GM19467 (cell line): Measurements from ENCODE around the gene ZNF652.
"Not testable (repeated sequence)": the region's sequence is repeated elsewhere in the genome, so short reads cannot be mapped to it uniquely, and the experiment has no call there.

Source experiments
- ATAC-seq: cut with Tn5 transposase; IDR thresholded peaks from one replicate; pipeline ENCODE4 v1.9.1; 2021; ENCODE audit warnings: mild to moderate bottlenecking, moderate library complexity; ENCODE audit not compliant: unreplicated experiment

ZNF652 gene

DNA sequence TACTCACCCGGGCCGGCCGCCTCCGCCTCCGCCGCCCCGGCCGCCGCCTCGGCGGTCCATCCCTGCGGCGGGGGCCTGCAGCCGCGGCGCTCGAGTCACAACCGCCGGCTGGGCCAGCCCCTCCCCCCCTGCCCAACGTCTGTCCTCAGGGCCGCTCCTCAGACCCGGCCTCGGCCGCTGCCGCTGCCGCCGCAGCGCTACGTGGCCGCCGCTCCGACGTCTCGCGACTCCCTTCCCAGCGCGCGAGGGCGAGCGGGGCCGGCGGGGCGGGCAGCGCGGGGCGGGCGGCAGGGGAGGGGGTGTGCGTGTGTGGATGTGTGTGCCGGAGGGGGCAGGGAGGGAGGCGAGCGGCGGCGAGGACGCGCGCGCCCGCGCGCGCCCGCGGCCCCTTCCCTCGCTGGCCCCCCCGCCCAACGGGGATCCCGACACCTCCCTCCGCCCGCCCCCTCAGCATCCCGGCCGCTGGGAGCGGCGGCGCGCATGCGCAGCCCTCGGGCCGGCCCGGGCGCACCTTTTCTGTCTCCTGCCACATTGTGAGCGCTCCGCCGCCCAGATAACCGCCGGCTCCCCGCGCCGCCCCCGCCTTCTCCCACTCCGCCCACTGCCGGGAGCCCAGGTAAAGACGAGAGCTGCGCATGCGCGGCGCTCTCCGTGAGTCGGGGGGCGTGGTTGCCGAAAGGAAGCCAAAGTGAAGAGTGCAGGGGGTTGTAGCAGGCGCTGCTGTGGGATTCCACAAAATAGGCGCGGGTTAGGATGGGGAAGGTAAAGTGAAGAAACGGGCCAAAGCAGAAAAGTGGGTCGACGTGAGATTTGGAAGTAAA, at the start of gene ZNF652:
TSS of gene ZNF652 (minus strand) at position 349 of the 821 bp plus-strand sequence. CDS start 44,525 bp downstream, outside the sequence.
- ATAC-seq: peak; percentile 59

- ATAC-seq: no peak
These were observed 47.0 kb upstream of the ZNF652 start for GRCh38 chr17:49409066-49409465.

GRCh38 chr17:49407981-49408501, 46.0 kb upstream of the ZNF652 start:
- no peak for ATAC-seq

DNA sequence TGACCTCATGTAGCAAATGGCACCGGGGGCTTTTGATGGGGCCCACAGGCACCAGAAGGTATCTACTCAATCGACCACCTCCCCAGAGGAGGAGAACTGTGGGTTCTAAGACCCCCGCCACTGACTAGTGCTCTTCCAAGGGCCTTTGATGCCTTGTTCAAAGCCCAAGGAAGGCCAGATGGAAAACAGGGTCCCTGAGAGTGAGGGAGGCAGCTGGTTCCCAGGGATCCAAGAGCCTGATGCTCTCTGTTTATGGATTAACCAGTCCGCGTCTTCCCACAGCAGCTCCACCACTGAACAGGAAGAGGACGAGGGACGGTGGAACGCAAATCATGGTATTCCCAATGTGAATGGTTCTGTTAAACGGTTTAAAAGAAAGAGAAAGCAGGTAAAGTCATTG, 45.0 kb upstream of the ZNF652 start:
- no peak for ATAC-seq

DNA sequence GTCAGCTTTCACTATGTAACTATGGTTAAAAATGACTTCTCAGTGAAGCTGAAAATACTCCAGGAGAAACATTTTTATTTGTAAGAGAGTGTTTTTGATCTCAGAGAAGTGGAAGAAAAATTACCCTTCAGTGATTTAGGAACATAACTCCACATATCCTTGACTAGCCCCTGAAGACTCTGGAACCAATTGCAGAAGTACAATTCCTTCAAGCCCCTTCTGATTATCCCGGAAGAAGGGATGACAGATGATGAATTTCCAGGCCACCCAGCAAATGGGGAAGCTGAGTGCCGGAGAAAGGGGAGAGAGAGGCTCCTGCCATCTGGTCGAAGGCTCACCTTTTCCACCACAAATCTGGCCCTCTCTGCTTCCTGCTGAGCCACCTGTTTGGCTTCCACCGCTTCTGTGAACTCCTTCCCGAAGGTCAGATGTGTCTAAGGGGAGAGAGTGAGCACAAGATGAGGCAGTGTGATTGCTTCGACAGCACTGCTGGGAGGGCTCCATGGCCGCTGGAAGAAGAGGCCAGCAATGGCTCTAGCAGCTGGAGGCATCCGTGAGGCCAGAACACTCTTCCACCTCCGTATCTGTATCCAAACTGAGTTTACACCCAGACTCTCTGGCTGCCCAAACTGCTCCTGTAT, 44.5 kb upstream of the ZNF652 start:
- ATAC-seq: no peak

DNA sequence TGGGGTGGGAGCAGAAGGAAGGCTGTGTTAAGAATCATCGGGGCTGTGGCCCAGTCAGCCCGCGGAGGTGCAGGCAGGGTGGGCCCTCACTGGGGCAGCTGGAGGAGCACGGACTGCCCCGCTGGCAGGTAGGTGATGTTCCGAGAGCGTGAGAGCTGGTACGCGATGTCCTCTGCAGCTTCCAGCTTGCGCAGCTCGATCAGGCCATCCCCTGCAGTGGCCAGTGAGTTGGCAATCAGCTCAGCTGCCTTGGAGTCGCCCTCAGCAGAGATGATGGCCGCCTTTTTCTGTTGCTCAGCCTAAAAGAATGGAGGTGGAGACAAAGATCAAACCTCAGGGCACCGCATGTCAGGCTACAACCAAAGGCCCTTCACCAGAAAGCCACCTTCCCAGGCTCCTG, 42.9 kb upstream of the ZNF652 start:
- no peak for ATAC-seq

DNA sequence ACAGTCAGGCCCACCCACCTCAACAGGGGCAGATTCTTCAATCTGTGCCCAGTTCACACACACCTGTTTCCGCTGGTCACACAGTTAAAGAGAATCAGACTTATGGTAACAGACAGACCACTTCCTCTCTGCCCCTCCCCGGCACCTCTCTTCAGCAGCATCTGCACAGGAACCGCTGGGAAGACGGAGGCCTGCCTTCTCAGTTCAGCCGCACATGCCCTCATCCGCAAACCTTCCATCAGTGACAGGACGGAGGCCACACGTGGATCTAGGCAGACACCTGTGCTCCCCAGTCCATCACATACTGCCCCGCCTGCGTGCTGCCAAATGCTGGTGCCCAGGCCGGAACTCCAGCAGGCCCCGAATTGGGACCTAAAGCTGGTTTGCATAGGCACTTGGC, 42.3 kb upstream of the ZNF652 start:
- no peak for ATAC-seq

DNA sequence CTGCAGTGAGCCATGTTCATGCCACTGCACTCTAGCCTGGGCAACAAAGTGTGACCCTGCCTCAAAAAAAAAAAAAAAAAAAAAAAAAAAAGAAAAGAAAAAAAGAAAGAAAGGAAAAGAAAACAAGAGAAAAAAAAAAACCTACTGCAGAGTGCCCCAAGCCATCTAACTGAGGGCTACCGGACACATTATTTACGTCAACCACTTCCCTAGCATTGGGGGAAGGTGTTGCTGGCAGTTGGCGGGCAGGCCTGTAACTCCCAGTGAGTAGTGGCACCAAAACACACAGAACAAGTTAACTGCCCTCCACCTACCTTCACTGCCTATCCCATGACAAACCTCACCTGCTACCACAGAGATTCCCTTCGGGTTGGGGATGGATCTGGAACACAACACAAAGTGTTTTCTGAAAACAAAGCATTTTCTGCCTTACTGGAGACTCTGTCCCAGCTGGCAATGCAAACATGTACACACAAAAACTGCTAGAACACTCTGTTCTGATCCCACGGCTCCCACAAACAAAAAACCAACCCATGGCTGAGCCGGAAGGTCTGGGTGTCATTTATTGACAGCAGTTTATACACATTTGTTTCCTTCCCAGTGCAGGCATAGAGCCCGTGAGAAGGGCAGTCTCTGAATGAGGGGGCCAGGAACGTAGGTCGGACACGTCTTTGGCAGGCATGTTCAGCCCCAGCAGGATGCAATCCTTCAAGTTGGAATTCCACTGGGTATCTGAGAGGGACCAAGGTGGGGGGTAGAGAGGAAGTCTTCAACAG, 41.7 kb upstream of the ZNF652 start:
- no peak for ATAC-seq

- no peak for ATAC-seq
These were observed 40.7 kb upstream of the ZNF652 start for GRCh38 chr17:49402706-49403105.

- ATAC-seq: no peak
These were observed 40.0 kb upstream of the ZNF652 start for GRCh38 chr17:49401971-49402611.

DNA sequence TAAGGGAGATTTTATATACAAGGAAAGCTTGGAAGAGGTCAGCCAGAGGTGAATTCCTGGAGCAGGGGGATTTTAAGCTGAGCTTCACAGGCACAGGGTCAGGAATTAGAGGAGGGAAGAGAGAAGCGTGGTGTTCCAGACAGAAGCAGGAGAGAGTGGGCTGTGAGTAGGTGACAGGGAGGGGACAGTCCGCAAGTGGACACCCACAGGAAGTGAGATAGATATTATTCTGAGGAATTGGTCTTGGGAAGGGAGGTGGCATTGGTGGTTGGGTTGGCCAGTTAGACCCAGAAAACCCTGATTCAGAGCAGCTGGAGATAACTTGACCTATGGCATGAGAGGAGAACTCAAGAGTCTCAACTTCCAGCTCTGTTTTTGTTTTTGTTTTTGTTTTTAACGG, 37.9 kb upstream of the ZNF652 start:
- no peak for ATAC-seq

- no peak for ATAC-seq
These were observed 35.5 kb upstream of the ZNF652 start for GRCh38 chr17:49397586-49397985.

DNA sequence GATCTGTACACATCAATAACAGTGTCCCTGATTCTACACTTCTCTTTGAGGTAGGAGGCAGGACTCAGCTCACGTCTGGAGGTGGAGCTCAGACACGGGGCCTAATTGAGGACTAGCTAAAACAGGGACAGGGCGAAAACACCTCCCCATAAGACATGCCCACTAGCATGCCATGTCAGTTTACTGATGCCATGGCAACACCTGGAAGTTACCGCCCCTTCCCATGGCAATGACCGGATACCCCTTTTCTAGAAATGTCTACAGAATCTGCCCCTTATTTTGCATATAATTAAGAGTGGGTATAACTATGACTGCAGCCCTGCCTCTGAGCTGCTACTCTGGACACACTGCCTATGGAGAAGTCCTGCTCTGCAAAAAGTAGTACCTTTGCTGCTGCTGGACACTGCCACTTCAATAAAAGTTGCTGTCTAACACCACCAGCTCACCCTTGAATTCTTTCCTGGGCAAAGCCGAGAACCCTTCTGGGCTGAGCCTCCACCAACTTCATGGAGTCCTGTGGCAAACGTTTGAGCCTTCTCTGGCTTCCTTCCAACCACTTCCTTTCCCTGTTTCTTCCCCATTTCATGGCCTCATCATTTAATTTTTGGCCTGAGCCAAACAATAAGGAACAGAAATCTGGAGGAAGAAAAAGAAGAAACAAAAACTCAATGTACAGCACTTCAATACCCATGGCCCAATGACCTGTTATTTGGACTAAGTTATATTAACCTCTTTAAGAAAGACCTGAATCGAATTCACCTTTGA, 31.6 kb upstream of the ZNF652 start:
- no peak for ATAC-seq

DNA sequence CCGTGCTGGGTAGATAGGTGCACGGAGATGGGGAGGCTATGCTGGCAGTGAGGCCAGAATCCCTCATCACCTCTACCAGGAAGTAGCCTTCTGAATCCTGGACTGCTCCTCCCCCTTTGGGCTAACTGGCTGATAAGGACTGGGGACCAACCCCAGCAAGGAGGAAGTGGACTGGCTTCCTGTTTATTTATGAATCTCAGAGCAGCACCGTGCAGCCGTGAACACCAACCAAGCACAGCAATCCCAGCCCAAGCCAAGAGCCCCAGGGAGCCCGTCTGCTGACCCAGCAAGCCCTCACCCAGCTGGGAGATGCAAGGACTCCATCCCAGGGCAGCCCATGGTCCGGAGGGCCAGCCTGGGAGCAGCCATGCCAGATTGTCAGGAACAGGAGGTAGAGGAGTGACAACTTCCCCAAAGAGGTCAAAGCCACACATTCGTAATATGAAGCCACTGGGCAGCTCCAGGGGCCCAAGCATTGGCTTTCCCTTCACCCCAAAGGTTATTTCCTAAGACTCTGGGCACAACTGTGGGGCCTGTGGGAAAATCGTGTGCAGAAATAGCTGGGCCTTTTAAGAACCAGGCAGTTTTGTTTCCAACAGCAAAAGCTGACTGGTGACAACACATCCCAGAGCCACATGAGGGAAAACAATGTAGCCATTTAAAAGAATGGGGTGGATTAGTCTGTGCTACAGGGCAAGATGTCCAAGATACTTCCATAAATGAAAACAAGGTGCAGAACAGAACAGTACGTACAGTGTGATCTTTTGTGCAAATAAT, 28.7 kb upstream of the ZNF652 start:
- no peak for ATAC-seq

GRCh38 chr17:49389514-49390347, 27.7 kb upstream of the ZNF652 start:
- not testable (repeated sequence) for ATAC-seq

GRCh38 chr17:49388692-49389513, 26.9 kb upstream of the ZNF652 start:
- no peak for ATAC-seq

- peak; percentile 48 for ATAC-seq
These were observed 26.2 kb upstream of the ZNF652 start for GRCh38 chr17:49388290-49388640.
